Ishikawa (cell line): ENCODE data around the gene FGF1.

Experiments used
- CEBPB ChIP-seq: IDR thresholded peaks from 2 replicates; pipeline ENCODE4 v1.6.1; 2012
- CREB1 ChIP-seq: IDR thresholded peaks from 2 replicates; pipeline ENCODE4 v1.6.1; 2012; ENCODE audit warnings: low read depth
- EGR1 ChIP-seq: IDR thresholded peaks from 2 replicates; pipeline ENCODE4 v1.6.1; 2012
- EP300 ChIP-seq: IDR thresholded peaks from 2 replicates; pipeline ENCODE4 v1.6.1; 2012; ENCODE audit warnings: borderline replicate concordance
- FOXM1 ChIP-seq: IDR thresholded peaks from 2 replicates; pipeline ENCODE4 v1.6.1; 2012; ENCODE audit warnings: low read depth, borderline replicate concordance
- NFIC ChIP-seq: IDR thresholded peaks from 2 replicates; pipeline ENCODE4 v1.6.1; 2012
- RAD21 ChIP-seq: IDR thresholded peaks from 2 replicates; pipeline ENCODE4 v1.6.1; 2012; ENCODE audit warnings: low read depth
- TAF1 ChIP-seq: IDR thresholded peaks from 2 replicates; pipeline ENCODE4 v1.6.1; 2012; ENCODE audit warnings: low read depth, mild to moderate bottlenecking
- TCF12 ChIP-seq: IDR thresholded peaks from 2 replicates; pipeline ENCODE4 v1.6.1; 2012; ENCODE audit warnings: low read depth
- TEAD4 ChIP-seq: IDR thresholded peaks from 2 replicates; pipeline ENCODE4 v1.6.1; 2012
- USF1 ChIP-seq: IDR thresholded peaks from 2 replicates; pipeline ENCODE4 v1.6.1; 2012
- YY1 ChIP-seq: IDR thresholded peaks from 2 replicates; pipeline ENCODE4 v1.6.1; 2012; ENCODE audit warnings: low read depth
- ZBTB7A ChIP-seq: IDR thresholded peaks from 2 replicates; pipeline ENCODE4 v1.6.1; 2012; ENCODE audit warnings: low read depth
- TF ChIP-seq, protein P1 (sequence below): IDR thresholded peaks from 2 replicates; pipeline ENCODE4 v1.6.1; 2012
- TF ChIP-seq, protein P2 (sequence below): IDR thresholded peaks from 2 replicates; pipeline ENCODE4 v1.6.1; 2012; ENCODE audit warnings: low read depth, mild to moderate bottlenecking

The FGF1 gene

DNA sequence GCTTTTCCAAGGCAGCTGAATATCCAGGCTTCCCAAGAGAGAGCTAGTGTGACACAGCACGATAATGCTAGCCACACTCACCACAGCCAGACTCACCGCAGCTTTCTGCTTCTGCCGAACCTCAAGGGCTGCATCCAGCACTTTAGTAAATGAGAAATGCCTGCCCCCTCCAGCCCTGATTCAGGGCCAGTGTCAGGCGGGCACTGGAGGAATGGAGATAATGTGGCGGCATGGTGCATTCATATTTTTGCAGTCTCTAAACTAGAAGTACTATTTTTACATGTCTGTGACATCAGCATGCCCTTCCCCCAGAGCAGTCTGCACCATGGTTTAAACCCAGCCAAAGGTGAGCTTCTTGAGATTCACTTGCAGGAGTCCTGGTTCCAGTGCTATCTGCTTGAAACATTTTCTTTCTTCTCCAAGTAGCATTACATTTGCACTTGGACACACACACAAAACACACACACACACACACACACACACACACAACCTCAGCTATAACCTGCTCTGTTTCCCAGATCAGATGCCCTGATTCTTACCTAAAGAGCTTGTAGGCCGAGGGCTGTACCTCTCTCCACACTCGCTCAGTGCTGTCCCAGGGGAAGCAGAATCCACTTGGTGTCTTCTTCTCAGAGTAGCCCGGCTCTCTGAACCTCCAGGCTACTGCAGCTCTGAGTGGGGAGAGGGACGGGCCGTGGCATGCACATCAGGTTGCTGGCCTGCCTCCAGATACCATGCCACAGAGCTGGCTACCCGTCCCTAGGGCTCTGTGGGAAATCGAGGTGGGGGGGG, at the start of gene FGF1:
Gene FGF1 (minus strand): TSS at position 673 of the 792 bp plus-strand sequence. CDS start 71,963 bp downstream, outside the sequence.
- TF ChIP-seq CREB1: no peak
- TF ChIP-seq CEBPB: no peak
- no peak for TF ChIP-seq RAD21
- TF ChIP-seq NFIC: no peak
- TF ChIP-seq ZBTB7A: no peak
- TF ChIP-seq EP300: no peak
- no peak for TF ChIP-seq TAF1
- no peak for TF ChIP-seq EGR1

GRCh38 chr5:142727735-142728047, 41.8 kb upstream of the FGF1 start:
- TF ChIP-seq EGR1 (no peak), RAD21 (no peak), CEBPB (no peak), TCF12 (no peak), FOXM1 (no peak), TAF1 (no peak), TEAD4 (no peak), YY1 (no peak)

GRCh38 chr5:142726188-142726731, 40.4 kb upstream of the FGF1 start:
- TF ChIP-seq CEBPB (no peak), CREB1 (no peak), EP300 (no peak), YY1 (no peak), USF1 (no peak), NFIC (no peak), ZBTB7A (no peak), EGR1 (no peak), FOXM1 (no peak), TAF1 (no peak), TEAD4 (no peak), RAD21 (no peak)
- TF ChIP-seq, protein P1, sequence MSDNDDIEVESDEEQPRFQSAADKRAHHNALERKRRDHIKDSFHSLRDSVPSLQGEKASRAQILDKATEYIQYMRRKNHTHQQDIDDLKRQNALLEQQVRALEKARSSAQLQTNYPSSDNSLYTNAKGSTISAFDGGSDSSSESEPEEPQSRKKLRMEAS: no peak
- TF ChIP-seq, protein P2, sequence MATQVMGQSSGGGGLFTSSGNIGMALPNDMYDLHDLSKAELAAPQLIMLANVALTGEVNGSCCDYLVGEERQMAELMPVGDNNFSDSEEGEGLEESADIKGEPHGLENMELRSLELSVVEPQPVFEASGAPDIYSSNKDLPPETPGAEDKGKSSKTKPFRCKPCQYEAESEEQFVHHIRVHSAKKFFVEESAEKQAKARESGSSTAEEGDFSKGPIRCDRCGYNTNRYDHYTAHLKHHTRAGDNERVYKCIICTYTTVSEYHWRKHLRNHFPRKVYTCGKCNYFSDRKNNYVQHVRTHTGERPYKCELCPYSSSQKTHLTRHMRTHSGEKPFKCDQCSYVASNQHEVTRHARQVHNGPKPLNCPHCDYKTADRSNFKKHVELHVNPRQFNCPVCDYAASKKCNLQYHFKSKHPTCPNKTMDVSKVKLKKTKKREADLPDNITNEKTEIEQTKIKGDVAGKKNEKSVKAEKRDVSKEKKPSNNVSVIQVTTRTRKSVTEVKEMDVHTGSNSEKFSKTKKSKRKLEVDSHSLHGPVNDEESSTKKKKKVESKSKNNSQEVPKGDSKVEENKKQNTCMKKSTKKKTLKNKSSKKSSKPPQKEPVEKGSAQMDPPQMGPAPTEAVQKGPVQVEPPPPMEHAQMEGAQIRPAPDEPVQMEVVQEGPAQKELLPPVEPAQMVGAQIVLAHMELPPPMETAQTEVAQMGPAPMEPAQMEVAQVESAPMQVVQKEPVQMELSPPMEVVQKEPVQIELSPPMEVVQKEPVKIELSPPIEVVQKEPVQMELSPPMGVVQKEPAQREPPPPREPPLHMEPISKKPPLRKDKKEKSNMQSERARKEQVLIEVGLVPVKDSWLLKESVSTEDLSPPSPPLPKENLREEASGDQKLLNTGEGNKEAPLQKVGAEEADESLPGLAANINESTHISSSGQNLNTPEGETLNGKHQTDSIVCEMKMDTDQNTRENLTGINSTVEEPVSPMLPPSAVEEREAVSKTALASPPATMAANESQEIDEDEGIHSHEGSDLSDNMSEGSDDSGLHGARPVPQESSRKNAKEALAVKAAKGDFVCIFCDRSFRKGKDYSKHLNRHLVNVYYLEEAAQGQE: no peak

GRCh38 chr5:142725231-142726187, 39.6 kb upstream of the FGF1 start:
- no peak for TF ChIP-seq YY1
- TF ChIP-seq USF1: no peak
- TF ChIP-seq TAF1: no peak
- TF ChIP-seq, protein P1: no peak
- TF ChIP-seq, protein P2: no peak
- no peak for TF ChIP-seq ZBTB7A
- TF ChIP-seq CEBPB: no peak
- TF ChIP-seq TCF12: no peak
- TF ChIP-seq TEAD4: no peak
- no peak for TF ChIP-seq CREB1
- no peak for TF ChIP-seq NFIC
- TF ChIP-seq EP300: no peak
- no peak for TF ChIP-seq RAD21
- no peak for TF ChIP-seq EGR1
- no peak for TF ChIP-seq FOXM1

GRCh38 chr5:142724821-142725220, 38.9 kb upstream of the FGF1 start:
- TF ChIP-seq, protein P2: no peak
- TF ChIP-seq USF1: no peak
- no peak for TF ChIP-seq ZBTB7A
- no peak for TF ChIP-seq EP300
- no peak for TF ChIP-seq CEBPB
- no peak for TF ChIP-seq RAD21
- TF ChIP-seq TCF12: no peak
- TF ChIP-seq FOXM1: no peak
- TF ChIP-seq, protein P1: no peak
- TF ChIP-seq TAF1: no peak
- TF ChIP-seq NFIC: no peak
- TF ChIP-seq CREB1: no peak
